Measurements from ENCODE around the gene PARD6B.

The PARD6B gene

GRCh38 chr20:50754420-50754819 is 23.0 kb downstream of the PARD6B start:
- TF ChIP-seq CTCF (IDR thresholded peaks at IDR 0.05; ENCODE audit: low read depth, low read length, missing control alignments): no peak
- in situ Hi-C loops (cut with HindIII; ENCODE audit: low sequenced_read_pairs): no loop called here
- DNase-seq (ENCODE audit: low read depth): no peak
- H3K4me3 ChIP-seq (ENCODE audit: low read depth, low read length): no peak overlapping the region

GRCh38 chr20:50756447-50756846 is 25.1 kb downstream of the PARD6B start:
- in situ Hi-C loops (cut with HindIII; ENCODE audit: low sequenced_read_pairs): no loop called here
- no peak for TF ChIP-seq CTCF (IDR thresholded peaks at IDR 0.05; ENCODE audit: low read depth, low read length, missing control alignments)
- no peak for DNase-seq (ENCODE audit: low read depth)
- no peak overlapping the region for H3K4me3 ChIP-seq (ENCODE audit: low read depth, low read length)

DNA sequence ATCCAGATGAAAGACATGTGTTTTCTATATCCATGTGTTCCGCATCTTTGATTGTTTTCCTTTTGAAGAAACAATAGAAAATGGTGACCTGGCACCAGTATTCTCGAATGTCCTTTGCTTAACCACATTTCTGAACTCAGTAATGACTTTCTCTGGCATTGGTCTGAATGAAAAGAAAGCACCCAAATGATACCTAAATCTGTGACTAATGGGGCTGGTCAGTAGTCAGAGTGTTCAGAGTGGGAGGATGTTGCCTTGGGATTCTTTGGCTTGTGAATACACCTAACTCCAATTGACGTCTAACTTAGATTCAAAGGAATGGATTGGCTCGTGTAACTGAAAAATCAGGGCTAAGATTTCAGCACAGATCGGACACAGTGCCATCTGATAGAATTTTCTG is 27.1 kb downstream of the PARD6B start:
- H3K4me3 ChIP-seq (ENCODE audit: low read depth, low read length): no peak overlapping the region
- no peak for TF ChIP-seq CTCF (IDR thresholded peaks at IDR 0.05; ENCODE audit: low read depth, low read length, missing control alignments)
- DNase-seq (ENCODE audit: low read depth): no peak
- in situ Hi-C loops (cut with HindIII; ENCODE audit: low sequenced_read_pairs): no loop called here

GRCh38 chr20:50758992-50759391 is 27.6 kb downstream of the PARD6B start:
- H3K4me3 ChIP-seq (ENCODE audit: low read depth, low read length): no peak overlapping the region
- in situ Hi-C loops (cut with HindIII; ENCODE audit: low sequenced_read_pairs): no loop called here
- DNase-seq (ENCODE audit: low read depth): no peak
- TF ChIP-seq CTCF (IDR thresholded peaks at IDR 0.05; ENCODE audit: low read depth, low read length, missing control alignments): no peak

GRCh38 chr20:50759678-50760077 is 28.3 kb downstream of the PARD6B start:
- no peak for TF ChIP-seq CTCF (IDR thresholded peaks at IDR 0.05; ENCODE audit: low read depth, low read length, missing control alignments)
- in situ Hi-C loops (cut with HindIII; ENCODE audit: low sequenced_read_pairs): no loop called here
- DNase-seq (ENCODE audit: low read depth): no peak
- H3K4me3 ChIP-seq (ENCODE audit: low read depth, low read length): no peak overlapping the region

DNA sequence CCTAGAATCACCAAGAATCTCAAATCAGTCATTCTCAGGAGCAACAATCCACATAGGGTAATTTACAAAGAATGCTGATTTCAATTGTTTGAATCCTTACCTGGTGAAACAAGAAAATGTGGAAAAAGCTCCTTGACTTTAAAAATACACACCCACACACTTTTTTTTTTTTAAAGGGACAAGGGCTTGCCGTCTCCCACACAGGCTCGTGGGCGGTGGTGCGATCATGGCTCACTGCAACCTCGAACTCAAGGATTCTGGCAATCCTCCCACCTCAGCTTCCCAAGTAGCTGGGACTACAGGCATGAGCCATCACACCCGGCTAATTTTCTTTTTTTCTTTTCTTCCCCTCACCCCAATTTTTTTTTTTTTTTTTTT is 30.7 kb downstream of the PARD6B start:
- no peak overlapping the region for H3K4me3 ChIP-seq (ENCODE audit: low read depth, low read length)
- no peak for TF ChIP-seq CTCF (IDR thresholded peaks at IDR 0.05; ENCODE audit: low read depth, low read length, missing control alignments)
- no peak for DNase-seq (ENCODE audit: low read depth)
- in situ Hi-C loops (cut with HindIII; ENCODE audit: low sequenced_read_pairs): no loop called here

Measured in astrocyte of the cerebellum (primary cell).